ENCODE measurements around the gene RPS25.
"Not testable (repeated sequence)": the region's sequence is repeated elsewhere in the genome, so short reads cannot be mapped to it uniquely, and the experiment has no call there.

Gene RPS25
- total RNA-seq: 635 to 918 (median 805) reads per million in 9 experiments

DNA sequence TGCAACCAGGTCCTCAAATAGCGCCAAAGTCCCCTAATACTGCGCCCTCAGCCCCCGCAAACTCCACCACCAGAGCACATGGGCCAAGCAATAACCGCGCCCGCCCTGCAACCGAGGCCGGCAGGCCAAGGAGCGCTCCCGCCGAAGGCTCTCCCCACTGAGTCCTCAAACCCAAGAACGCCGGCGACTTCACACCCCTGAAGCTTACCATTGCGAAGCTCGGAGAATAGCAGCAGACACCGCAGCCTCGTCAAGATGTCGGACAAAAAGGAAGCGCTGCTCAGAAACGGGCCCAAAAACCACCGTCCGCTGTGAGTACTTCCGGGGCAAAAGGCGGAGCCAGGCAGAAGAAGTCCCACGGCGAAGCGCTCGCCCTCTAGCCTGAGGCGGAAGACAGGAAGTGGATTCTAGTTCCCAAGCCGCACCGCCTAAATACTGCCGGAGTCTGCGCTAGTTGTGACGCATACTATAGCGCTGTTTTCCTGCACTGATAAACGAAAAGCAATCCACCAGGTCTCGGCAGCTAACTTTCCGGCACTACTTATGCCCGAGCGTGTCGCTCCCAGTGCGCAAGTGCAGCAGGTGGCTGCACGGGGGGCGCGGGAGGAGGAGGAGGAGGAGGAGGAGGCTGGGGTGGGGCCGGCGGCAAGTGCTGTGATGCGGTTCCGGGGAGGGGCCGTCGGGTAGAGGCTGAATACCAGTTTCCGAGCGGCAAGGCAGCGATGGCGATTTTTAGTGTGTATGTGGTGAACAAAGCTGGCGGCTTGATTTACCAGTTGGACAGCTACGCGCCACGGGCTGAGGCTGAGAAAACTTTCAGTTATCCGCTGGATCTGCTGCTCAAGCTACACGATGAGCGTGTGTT, at the start of gene RPS25, which contains the start of gene TRAPPC4:
Gene RPS25 (minus strand): TSS at position 270 of the 865 bp plus-strand sequence. CDS start 59 bp downstream, at position 211.
Gene TRAPPC4 (plus strand): TSS at position 693 of the 865 bp plus-strand sequence. CDS start 30 bp downstream, at position 723.
- Mint-ChIP-seq H3K27ac (peak within 1 kb of the TSS; percentile 99 to 100), H3K4me1 (ENCODE audit: low read depth in 2 of 2) (peaks cover 27 to 47% of the 10 kb centered on the region in 2 donors), H3K36me3 (ENCODE audit: insufficient read depth) (peaks cover 93% of the 10 kb centered on the region)

DNA sequence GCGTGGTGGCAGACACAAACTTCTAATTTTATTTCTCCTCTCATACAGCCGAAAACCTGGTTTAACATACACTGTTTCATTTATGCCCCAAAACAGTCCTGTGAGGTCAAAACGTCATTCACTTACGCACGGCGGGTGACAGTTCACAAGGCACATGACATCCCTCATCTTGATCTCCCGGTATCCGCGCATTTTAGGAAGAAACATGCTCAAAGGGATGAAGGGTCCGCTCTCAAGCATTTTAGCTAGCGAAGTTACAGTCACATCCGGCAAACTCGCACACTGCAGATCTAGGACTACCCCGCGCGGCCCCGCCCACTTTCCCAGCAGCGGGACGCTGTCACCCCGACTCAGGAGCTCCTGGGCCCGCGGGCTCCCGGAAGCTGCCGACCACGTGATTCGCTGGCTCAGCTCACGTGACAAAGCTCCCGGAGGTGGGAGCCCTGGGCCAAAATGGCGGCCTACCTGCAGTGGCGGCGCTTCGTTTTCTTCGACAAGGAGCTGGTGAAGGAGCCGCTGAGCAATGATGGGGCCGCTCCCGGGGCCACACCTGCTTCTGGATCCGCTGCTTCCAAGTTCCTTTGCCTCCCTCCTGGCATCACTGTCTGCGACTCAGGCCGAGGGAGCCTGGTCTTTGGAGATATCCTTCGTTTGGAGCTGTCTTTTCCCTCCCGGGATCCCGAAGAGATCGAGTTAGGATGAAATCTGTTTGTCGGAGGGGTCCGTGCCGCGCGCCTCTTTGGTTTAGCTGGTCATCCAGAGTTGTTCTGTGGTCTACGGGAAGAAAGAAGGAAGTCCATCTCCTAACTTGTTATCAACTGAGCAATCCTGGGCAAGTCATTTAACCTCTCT, 49.5 kb upstream of the RPS25 start, which contains the start of gene VPS11:
Gene VPS11 (plus strand): TSS at position 448 of the 852 bp plus-strand sequence. CDS start 6 bp downstream, at position 454.
- H3K4me3 Mint-ChIP-seq: peak within 1 kb of the TSS; percentile 94
- peaks cover 23 to 38% of the 10 kb centered on the region in 2 donors for H3K4me1 Mint-ChIP-seq (ENCODE audit: low read depth in 2 of 2)
- peak within 1 kb of the TSS; percentile 99 for H3K27ac Mint-ChIP-seq
- H3K36me3 Mint-ChIP-seq (ENCODE audit: insufficient read depth): peaks cover 49% of the 10 kb centered on the region
- DNase-seq (peak; percentile 92 to 97 (median 95)), ATAC-seq (replicated peaks) (peak; percentile 93)
- no peaks in the 10 kb centered on the region for H3K27me3 Mint-ChIP-seq
- no peaks in the 10 kb centered on the region for H3K9me3 Mint-ChIP-seq

More for the DNA sequence above, at the start of gene RPS25, which contains the start of gene TRAPPC4:
- H3K4me3 Mint-ChIP-seq: peak within 1 kb of the TSS; percentile 98 to 100
- no peaks in the 10 kb centered on the region for H3K9me3 Mint-ChIP-seq
- ATAC-seq (replicated peaks) (peak; percentile 85), DNase-seq (peak; percentile 92 to 94 (median 92))
- no peaks in the 10 kb centered on the region for H3K27me3 Mint-ChIP-seq

GRCh38 chr11:119065369-119065768, 47.2 kb upstream of the RPS25 start:
- H3K4me3 Mint-ChIP-seq: peak overlapping the region; percentile 94
- no peaks in the 10 kb centered on the region for H3K27me3 Mint-ChIP-seq
- H3K27ac Mint-ChIP-seq: peak overlapping the region; percentile 46 to 99
- no peak for ATAC-seq (replicated peaks)
- peak; percentile 27 to 46 (median 29) for DNase-seq
- peaks cover 33% of the 10 kb centered on the region for H3K36me3 Mint-ChIP-seq (ENCODE audit: insufficient read depth)
- H3K4me1 Mint-ChIP-seq (ENCODE audit: low read depth in 2 of 2): peaks cover 22 to 38% of the 10 kb centered on the region in 2 donors
- H3K9me3 Mint-ChIP-seq: no peaks in the 10 kb centered on the region

- H3K9me3 Mint-ChIP-seq: no peaks in the 10 kb centered on the region
- H3K4me3 Mint-ChIP-seq: no peak overlapping the region
- H3K4me1 Mint-ChIP-seq (ENCODE audit: low read depth in 2 of 2): peaks cover 19 to 35% of the 10 kb centered on the region in 2 donors
- H3K27ac Mint-ChIP-seq: peak overlapping the region in 1 of 2 donors; percentile 65
- DNase-seq (no peak), ATAC-seq (replicated peaks) (no peak)
- peaks cover 17% of the 10 kb centered on the region for H3K36me3 Mint-ChIP-seq (ENCODE audit: insufficient read depth)
- no peaks in the 10 kb centered on the region for H3K27me3 Mint-ChIP-seq
Observed at GRCh38 chr11:119062779-119063178, 44.6 kb upstream of the RPS25 start.

DNA sequence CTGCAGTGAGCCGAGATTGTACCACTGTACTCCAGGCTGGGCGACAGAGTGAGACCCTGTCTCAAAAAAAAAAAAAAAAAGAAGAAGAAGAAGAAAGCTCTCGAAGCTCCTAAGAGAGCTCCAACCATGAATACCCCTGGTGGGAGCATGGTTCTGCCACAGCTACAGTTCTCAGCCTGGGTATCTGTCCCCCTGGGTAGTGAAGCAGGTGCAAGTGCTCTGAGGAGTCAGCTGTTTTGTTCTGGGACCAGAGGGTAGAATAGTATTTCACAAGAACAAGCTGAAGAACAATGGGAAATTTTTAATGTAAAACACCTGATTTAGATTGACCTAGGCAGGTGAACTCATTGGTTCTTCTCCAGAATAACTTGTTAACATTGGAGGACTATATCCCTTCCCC, 43.1 kb upstream of the RPS25 start:
- no peak overlapping the region for H3K4me3 Mint-ChIP-seq
- H3K27ac Mint-ChIP-seq: no peak overlapping the region
- H3K27me3 Mint-ChIP-seq: no peaks in the 10 kb centered on the region
- peaks cover 16 to 31% of the 10 kb centered on the region in 2 donors for H3K4me1 Mint-ChIP-seq (ENCODE audit: low read depth in 2 of 2)
- peaks cover 22% of the 10 kb centered on the region for H3K36me3 Mint-ChIP-seq (ENCODE audit: insufficient read depth)
- ATAC-seq (replicated peaks) (no peak), DNase-seq (no peak)
- H3K9me3 Mint-ChIP-seq: no peaks in the 10 kb centered on the region

GRCh38 chr11:119059128-119059527, 41.0 kb upstream of the RPS25 start:
- not testable (repeated sequence) for H3K4me3 Mint-ChIP-seq; H3K27ac Mint-ChIP-seq; DNase-seq; H3K9me3 Mint-ChIP-seq; H3K27me3 Mint-ChIP-seq; ATAC-seq (replicated peaks)
- Mint-ChIP-seq H3K36me3 (ENCODE audit: insufficient read depth) (peaks cover 38% of the 10 kb centered on the region), H3K4me1 (ENCODE audit: low read depth in 2 of 2) (peaks cover 24 to 36% of the 10 kb centered on the region in 2 donors)

DNA sequence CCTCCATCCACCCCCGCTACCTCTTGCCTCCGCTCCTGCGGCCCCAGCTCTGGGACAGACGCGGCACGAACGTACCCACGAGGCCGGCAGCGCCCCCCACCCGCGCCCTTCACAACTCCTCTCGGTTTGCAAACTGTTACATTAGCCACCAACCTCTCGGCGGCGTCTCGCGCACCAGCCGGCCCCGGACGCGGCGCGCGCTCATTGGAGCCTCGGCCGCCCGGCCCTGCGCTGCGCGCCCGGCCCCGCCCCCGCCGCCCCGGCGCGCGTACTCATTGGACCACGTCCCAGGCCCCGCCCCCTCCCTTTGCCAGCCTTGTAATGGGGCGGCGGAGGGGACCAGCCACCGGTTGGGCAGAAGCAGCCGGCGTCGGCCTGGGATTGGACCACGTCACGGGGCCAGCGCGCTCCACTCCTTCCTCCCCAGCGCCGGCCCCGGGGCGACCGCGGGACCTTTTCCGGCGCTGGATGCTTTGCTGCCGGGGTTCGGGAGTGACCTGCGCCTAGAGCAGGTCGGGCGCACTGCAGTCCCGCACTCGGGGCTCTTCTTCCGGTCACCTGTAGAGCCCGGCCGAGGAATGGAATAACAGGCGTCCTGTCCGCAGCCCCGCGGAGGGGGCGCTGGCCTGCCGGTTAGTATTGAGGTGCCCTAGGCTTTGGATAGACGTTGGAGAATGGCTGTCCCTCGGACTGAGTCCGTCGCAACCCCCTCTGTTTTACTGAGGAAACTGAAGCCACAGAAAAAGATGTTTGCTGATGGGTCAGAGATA, 39.0 kb upstream of the RPS25 start, which contains the start of gene HYOU1:
Gene HYOU1 (minus strand): TSS at position 206 of the 770 bp plus-strand sequence. CDS start 1,045 bp downstream, outside the sequence.
- H3K27ac Mint-ChIP-seq: peak within 1 kb of the TSS; percentile 97

GRCh38 chr11:119056421-119056999, 38.4 kb upstream of the RPS25 start:
- DNase-seq: peak; percentile 37 to 50 (median 38)
- no peaks in the 10 kb centered on the region for H3K9me3 Mint-ChIP-seq
- peaks cover 27 to 41% of the 10 kb centered on the region in 2 donors for H3K4me1 Mint-ChIP-seq (ENCODE audit: low read depth in 2 of 2)

More for the DNA sequence above, 39.0 kb upstream of the RPS25 start, which contains the start of gene HYOU1:
- peaks cover 57% of the 10 kb centered on the region for H3K36me3 Mint-ChIP-seq (ENCODE audit: insufficient read depth)
- DNase-seq (peak; percentile 95 to 98 (median 97)), ATAC-seq (replicated peaks) (peak; percentile 85)
- H3K27me3 Mint-ChIP-seq: no peaks in the 10 kb centered on the region
- H3K9me3 Mint-ChIP-seq: no peaks in the 10 kb centered on the region
- H3K4me1 Mint-ChIP-seq (ENCODE audit: low read depth in 2 of 2): peaks cover 27 to 37% of the 10 kb centered on the region in 2 donors
- peak within 1 kb of the TSS; percentile 95 to 97 for H3K4me3 Mint-ChIP-seq

DNA sequence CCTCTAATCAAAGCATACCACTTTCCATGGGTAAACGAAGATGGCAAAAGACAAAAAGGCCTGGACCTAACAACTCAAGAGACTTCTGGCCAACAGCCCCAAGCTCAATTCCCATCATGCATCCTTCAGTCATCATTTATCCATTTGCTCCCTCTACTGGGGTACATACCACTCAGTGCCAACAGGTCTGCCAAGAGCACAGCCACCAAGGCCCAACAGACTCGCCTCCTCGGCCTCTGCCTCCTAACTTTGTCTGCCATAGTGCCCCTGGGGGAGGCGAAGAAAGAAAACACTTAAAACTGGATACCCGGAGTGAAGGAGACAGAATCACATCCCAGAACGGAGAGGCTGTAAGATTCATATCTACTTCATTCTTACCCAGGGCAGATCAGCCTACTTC, 37.8 kb upstream of the RPS25 start:
- ATAC-seq (replicated peaks): no peak
- H3K27me3 Mint-ChIP-seq: no peaks in the 10 kb centered on the region

More at GRCh38 chr11:119056421-119056999, 38.4 kb upstream of the RPS25 start:
- Mint-ChIP-seq H3K27me3 (no peaks in the 10 kb centered on the region), H3K4me3 (peak overlapping the region; percentile 95 to 97), H3K27ac (peak overlapping the region; percentile 97), H3K36me3 (ENCODE audit: insufficient read depth) (peaks cover 63% of the 10 kb centered on the region)
- peak; percentile 30 for ATAC-seq (replicated peaks)

GRCh38 chr11:119054418-119054817, 36.3 kb upstream of the RPS25 start:
- ATAC-seq (replicated peaks): no peak

More for the DNA sequence above, 37.8 kb upstream of the RPS25 start:
- Mint-ChIP-seq H3K4me3 (peak overlapping the region; percentile 95 to 97), H3K27ac (peak overlapping the region; percentile 97), H3K36me3 (ENCODE audit: insufficient read depth) (peaks cover 66% of the 10 kb centered on the region), H3K9me3 (no peaks in the 10 kb centered on the region), H3K4me1 (ENCODE audit: low read depth in 2 of 2) (peaks cover 27 to 41% of the 10 kb centered on the region in 2 donors)
- DNase-seq: peak in 1 of 3 experiments; percentile 15

GRCh38 chr11:119052163-119052814, 34.1 kb upstream of the RPS25 start:
- ATAC-seq (replicated peaks): no peak
- no peak for DNase-seq
- no peaks in the 10 kb centered on the region for H3K9me3 Mint-ChIP-seq
- no peaks in the 10 kb centered on the region for H3K27me3 Mint-ChIP-seq
- peaks cover 87% of the 10 kb centered on the region for H3K36me3 Mint-ChIP-seq (ENCODE audit: insufficient read depth)
- peak overlapping the region in 1 of 2 donors; percentile 82 for H3K27ac Mint-ChIP-seq
- peaks cover 18 to 34% of the 10 kb centered on the region in 2 donors for H3K4me1 Mint-ChIP-seq (ENCODE audit: low read depth in 2 of 2)
- H3K4me3 Mint-ChIP-seq: no peak overlapping the region

More at GRCh38 chr11:119054418-119054817, 36.3 kb upstream of the RPS25 start:
- no peak for DNase-seq
- peak overlapping the region in 1 of 2 donors; percentile 34 for H3K27ac Mint-ChIP-seq
- H3K4me1 Mint-ChIP-seq (ENCODE audit: low read depth in 2 of 2): peaks cover 27 to 41% of the 10 kb centered on the region in 2 donors
- H3K36me3 Mint-ChIP-seq (ENCODE audit: insufficient read depth): peaks cover 75% of the 10 kb centered on the region
- no peak overlapping the region for H3K4me3 Mint-ChIP-seq
- no peaks in the 10 kb centered on the region for H3K9me3 Mint-ChIP-seq
- no peaks in the 10 kb centered on the region for H3K27me3 Mint-ChIP-seq
